ENCODE results near the gene LYRM1. TPM values are rescaled to one million over a fixed set of nuclear protein-coding genes. Genes with fewer than 3 reads are reported as not detected.

Gene LYRM1
- polyA plus RNA-seq, 1 donor from 2014 or later: 125 TPM

DNA sequence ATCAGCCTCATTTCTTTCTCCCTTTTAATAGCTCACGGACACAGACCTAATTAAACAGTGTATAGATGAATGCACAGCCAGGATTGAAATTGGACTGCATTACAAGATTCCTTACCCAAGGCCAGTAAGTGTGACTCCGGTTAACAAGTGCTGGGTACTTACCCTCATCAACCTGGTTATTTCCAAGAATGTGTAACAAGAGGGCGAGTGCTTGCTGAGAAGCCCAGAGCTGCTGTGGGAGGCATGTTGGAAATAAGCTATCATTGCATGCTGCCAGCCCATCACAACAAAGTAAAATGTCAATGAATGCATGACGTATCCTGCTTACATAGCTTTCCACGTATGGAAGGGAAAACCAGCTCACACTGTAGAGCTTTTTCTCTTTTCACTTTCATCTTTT lies 19.5 kb downstream of the LYRM1 start:
- H3K9me3 ChIP-seq (ENCODE audit: low read length): no peaks in the 10 kb centered on the region
- no peak overlapping the region for H2AFZ ChIP-seq (ENCODE audit: low read depth, low read length)
- no peaks in the 10 kb centered on the region for H3F3A ChIP-seq (ENCODE audit: insufficient read depth, low read length, poor library complexity, severe bottlenecking)
- no peak for TF ChIP-seq EP300 (conservative IDR thresholded peaks at IDR 0.05; ENCODE audit: poor library complexity, severe bottlenecking)
- H3K27me3 ChIP-seq (ENCODE audit: insufficient read depth, low read depth, low read length): no peaks in the 10 kb centered on the region
- no peaks in the 10 kb centered on the region for H4K20me1 ChIP-seq (ENCODE audit: insufficient read depth)
- no peaks in the 10 kb centered on the region for H3K9me2 ChIP-seq (ENCODE audit: insufficient read depth, low read length)
- no peak overlapping the region for H3K4me3 ChIP-seq (ENCODE audit: low read length)
- H3K9ac ChIP-seq (ENCODE audit: low read length): no peak overlapping the region
- H3K36me3 ChIP-seq (ENCODE audit: insufficient read depth, low read length): no peaks in the 10 kb centered on the region
- H3K27ac ChIP-seq (ENCODE audit: low read length): no peak overlapping the region
- no peak overlapping the region for H3K4me2 ChIP-seq (ENCODE audit: low read length)
- H3K79me2 ChIP-seq (replicated peaks; ENCODE audit: insufficient read depth, low read length): no peaks in the 10 kb centered on the region

DNA sequence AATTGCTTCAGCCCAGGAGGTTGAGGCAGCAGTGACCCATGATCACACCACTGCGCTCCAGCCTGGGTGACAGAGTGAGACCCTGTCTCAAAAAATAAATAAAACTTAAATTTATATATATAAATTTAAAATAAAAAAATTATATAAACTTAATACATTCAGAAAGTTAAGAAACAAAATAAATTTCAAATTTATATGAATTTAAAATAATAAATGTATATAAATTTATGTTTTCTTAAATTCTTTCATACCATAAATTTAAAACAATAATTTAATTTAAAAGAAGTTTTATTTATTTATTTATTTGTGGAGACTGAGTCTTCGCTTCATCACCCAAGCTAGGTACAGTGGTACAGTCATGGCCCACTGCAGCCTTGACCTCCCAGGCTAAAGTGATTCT lies 20.2 kb downstream of the LYRM1 start:
- H2AFZ ChIP-seq (ENCODE audit: low read depth, low read length): no peak overlapping the region
- TF ChIP-seq, protein P1, sequence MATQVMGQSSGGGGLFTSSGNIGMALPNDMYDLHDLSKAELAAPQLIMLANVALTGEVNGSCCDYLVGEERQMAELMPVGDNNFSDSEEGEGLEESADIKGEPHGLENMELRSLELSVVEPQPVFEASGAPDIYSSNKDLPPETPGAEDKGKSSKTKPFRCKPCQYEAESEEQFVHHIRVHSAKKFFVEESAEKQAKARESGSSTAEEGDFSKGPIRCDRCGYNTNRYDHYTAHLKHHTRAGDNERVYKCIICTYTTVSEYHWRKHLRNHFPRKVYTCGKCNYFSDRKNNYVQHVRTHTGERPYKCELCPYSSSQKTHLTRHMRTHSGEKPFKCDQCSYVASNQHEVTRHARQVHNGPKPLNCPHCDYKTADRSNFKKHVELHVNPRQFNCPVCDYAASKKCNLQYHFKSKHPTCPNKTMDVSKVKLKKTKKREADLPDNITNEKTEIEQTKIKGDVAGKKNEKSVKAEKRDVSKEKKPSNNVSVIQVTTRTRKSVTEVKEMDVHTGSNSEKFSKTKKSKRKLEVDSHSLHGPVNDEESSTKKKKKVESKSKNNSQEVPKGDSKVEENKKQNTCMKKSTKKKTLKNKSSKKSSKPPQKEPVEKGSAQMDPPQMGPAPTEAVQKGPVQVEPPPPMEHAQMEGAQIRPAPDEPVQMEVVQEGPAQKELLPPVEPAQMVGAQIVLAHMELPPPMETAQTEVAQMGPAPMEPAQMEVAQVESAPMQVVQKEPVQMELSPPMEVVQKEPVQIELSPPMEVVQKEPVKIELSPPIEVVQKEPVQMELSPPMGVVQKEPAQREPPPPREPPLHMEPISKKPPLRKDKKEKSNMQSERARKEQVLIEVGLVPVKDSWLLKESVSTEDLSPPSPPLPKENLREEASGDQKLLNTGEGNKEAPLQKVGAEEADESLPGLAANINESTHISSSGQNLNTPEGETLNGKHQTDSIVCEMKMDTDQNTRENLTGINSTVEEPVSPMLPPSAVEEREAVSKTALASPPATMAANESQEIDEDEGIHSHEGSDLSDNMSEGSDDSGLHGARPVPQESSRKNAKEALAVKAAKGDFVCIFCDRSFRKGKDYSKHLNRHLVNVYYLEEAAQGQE (IDR thresholded peaks at IDR 0.05; ENCODE audit: borderline replicate concordance): no peak
- TF ChIP-seq SMC3 (conservative IDR thresholded peaks at IDR 0.05; ENCODE audit: poor library complexity) (no peak), EP300 (conservative IDR thresholded peaks at IDR 0.05; ENCODE audit: poor library complexity, severe bottlenecking) (no peak), RAD21 (conservative IDR thresholded peaks at IDR 0.05) (no peak), MXI1 (conservative IDR thresholded peaks at IDR 0.05; ENCODE audit: poor library complexity, severe bottlenecking) (no peak), POLR2AphosphoS5 (IDR thresholded peaks at IDR 0.05) (no peak), TAF1 (IDR thresholded peaks at IDR 0.05; ENCODE audit: low read depth) (no peak), EZH2 (IDR thresholded peaks at IDR 0.05; ENCODE audit: borderline replicate concordance, insufficient read depth, low read length, poor library complexity, severe bottlenecking) (no peak)
- TF ChIP-seq, protein P2, sequence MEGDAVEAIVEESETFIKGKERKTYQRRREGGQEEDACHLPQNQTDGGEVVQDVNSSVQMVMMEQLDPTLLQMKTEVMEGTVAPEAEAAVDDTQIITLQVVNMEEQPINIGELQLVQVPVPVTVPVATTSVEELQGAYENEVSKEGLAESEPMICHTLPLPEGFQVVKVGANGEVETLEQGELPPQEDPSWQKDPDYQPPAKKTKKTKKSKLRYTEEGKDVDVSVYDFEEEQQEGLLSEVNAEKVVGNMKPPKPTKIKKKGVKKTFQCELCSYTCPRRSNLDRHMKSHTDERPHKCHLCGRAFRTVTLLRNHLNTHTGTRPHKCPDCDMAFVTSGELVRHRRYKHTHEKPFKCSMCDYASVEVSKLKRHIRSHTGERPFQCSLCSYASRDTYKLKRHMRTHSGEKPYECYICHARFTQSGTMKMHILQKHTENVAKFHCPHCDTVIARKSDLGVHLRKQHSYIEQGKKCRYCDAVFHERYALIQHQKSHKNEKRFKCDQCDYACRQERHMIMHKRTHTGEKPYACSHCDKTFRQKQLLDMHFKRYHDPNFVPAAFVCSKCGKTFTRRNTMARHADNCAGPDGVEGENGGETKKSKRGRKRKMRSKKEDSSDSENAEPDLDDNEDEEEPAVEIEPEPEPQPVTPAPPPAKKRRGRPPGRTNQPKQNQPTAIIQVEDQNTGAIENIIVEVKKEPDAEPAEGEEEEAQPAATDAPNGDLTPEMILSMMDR (IDR thresholded peaks at IDR 0.05; ENCODE audit: poor library complexity, severe bottlenecking): no peak
- H3K9me3 ChIP-seq (ENCODE audit: low read length): no peaks in the 10 kb centered on the region
- no peak overlapping the region for H3K4me3 ChIP-seq (ENCODE audit: low read length)
- no peaks in the 10 kb centered on the region for H4K20me1 ChIP-seq (ENCODE audit: insufficient read depth)
- H3K79me2 ChIP-seq (replicated peaks; ENCODE audit: insufficient read depth, low read length): no peaks in the 10 kb centered on the region
- H3K27ac ChIP-seq (ENCODE audit: low read length): no peak overlapping the region
- no peak overlapping the region for H3K4me2 ChIP-seq (ENCODE audit: low read length)
- no peaks in the 10 kb centered on the region for H3K27me3 ChIP-seq (ENCODE audit: insufficient read depth, low read depth, low read length)
- H3K9ac ChIP-seq (ENCODE audit: low read length): no peak overlapping the region
- H3F3A ChIP-seq (ENCODE audit: insufficient read depth, low read length, poor library complexity, severe bottlenecking): no peaks in the 10 kb centered on the region
- no peaks in the 10 kb centered on the region for H3K36me3 ChIP-seq (ENCODE audit: insufficient read depth, low read length)
- no peaks in the 10 kb centered on the region for H3K9me2 ChIP-seq (ENCODE audit: insufficient read depth, low read length)

DNA sequence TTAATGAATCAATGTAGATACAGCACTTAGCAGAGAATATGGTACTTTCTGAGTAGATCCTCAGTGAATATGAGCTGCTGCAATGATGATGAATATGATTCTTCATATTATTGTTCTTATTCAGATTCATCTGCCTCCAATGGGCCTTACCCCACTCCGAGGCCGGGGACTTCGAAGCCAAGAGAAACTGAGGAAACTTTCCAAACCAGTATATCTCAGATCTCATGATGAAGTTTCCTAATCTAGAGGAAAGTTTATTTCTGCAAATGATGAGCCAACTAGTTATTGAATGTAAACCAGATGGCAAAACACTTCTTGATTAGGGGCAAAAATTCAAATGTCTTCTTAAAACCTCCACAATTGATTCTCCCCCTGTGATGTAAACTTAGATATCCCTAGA lies 23.3 kb downstream of the LYRM1 start:
- no peak overlapping the region for H3K4me2 ChIP-seq (ENCODE audit: low read length)

More for the DNA sequence above, 23.3 kb downstream of the LYRM1 start:
- Histone ChIP-seq H4K20me1 (ENCODE audit: insufficient read depth) (no peaks in the 10 kb centered on the region), H2AFZ (ENCODE audit: low read depth, low read length) (no peak overlapping the region), H3K27ac (ENCODE audit: low read length) (no peak overlapping the region), H3K9me3 (ENCODE audit: low read length) (no peaks in the 10 kb centered on the region), H3K4me3 (ENCODE audit: low read length) (no peak overlapping the region), H3F3A (ENCODE audit: insufficient read depth, low read length, poor library complexity, severe bottlenecking) (no peaks in the 10 kb centered on the region), H3K36me3 (ENCODE audit: insufficient read depth, low read length) (no peaks in the 10 kb centered on the region), H3K27me3 (ENCODE audit: insufficient read depth, low read depth, low read length) (no peaks in the 10 kb centered on the region), H3K79me2 (replicated peaks; ENCODE audit: insufficient read depth, low read length) (no peaks in the 10 kb centered on the region), H3K9ac (ENCODE audit: low read length) (no peak overlapping the region), H3K9me2 (ENCODE audit: insufficient read depth, low read length) (no peaks in the 10 kb centered on the region)
- TF ChIP-seq, protein P2 (IDR thresholded peaks at IDR 0.05; ENCODE audit: poor library complexity, severe bottlenecking): no peak
- TF ChIP-seq SMC3 (conservative IDR thresholded peaks at IDR 0.05; ENCODE audit: poor library complexity): no peak
- no peak for TF ChIP-seq MXI1 (conservative IDR thresholded peaks at IDR 0.05; ENCODE audit: poor library complexity, severe bottlenecking)
- TF ChIP-seq EZH2 (IDR thresholded peaks at IDR 0.05; ENCODE audit: borderline replicate concordance, insufficient read depth, low read length, poor library complexity, severe bottlenecking): no peak
- TF ChIP-seq TAF1 (IDR thresholded peaks at IDR 0.05; ENCODE audit: low read depth): no peak
- TF ChIP-seq EP300 (conservative IDR thresholded peaks at IDR 0.05; ENCODE audit: poor library complexity, severe bottlenecking): no peak
- TF ChIP-seq, protein P1 (IDR thresholded peaks at IDR 0.05; ENCODE audit: borderline replicate concordance): no peak
- no peak for TF ChIP-seq POLR2AphosphoS5 (IDR thresholded peaks at IDR 0.05)
- no peak for TF ChIP-seq RAD21 (conservative IDR thresholded peaks at IDR 0.05)

All from neural cell (in vitro differentiated cells).